Colonic mucosa (tissue), 4 donors: Measurements from ENCODE around the gene TH. TPM values are rescaled to one million over a fixed set of nuclear protein-coding genes. Genes with fewer than 3 reads are reported as not detected.

Experiments
- DNase-seq: peaks from one replicate; pipeline ENCODE4 v3.0.0-alpha.2; 2020
- H3K27ac ChIP-seq: fragments of 200-600 bp; one replicate; pipeline ENCODE4 v1.8.0; 2021
- H3K27me3 ChIP-seq: fragments of 200-600 bp; one replicate; pipeline ENCODE4 v1.8.0; 2021
- H3K36me3 ChIP-seq: fragments of 200-600 bp; one replicate; pipeline ENCODE4 v1.8.0; 2021
- H3K4me1 ChIP-seq: fragments of 200-600 bp; one replicate; pipeline ENCODE4 v1.8.0; 2021; ENCODE audit warnings: mild to moderate bottlenecking
- H3K4me3 ChIP-seq: fragments of 200-600 bp; one replicate; pipeline ENCODE4 v1.8.0; 2021
- H3K9ac ChIP-seq, 2 donors: one replicate each; pipeline ENCODE4 v1.7.0; 2013; ENCODE audit warnings: control low read depth in 2 of 2, low read depth in 2 of 2, low read length in 2 of 2
- H3K9me3 ChIP-seq: fragments of 200-600 bp; one replicate; pipeline ENCODE4 v1.8.0; 2021
- CTCF ChIP-seq: fragments of 200-600 bp; IDR thresholded peaks from one replicate; pipeline ENCODE4 v1.8.0; 2022; ENCODE audit warnings: antibody characterized with exemption, mild to moderate bottlenecking
- intact Hi-C: fragments of 100-400 bp; cut with DNase I; formaldehyde crosslinking; loops from one replicate; pipeline ENCODE4 v1.14.1; 2022
- total RNA-seq, 2 donors: library from RNA; stranded (reverse); fragmentation: NEBNext Ultra II Directional in 1 of 2; extraction: Animal tissue kit (Norgen Biotek cat#: 25700) in 1 of 2; gene quantifications; one replicate each; pipeline ENCODE4 v1.2.1, GENCODE V29; 2021
- donor health status: healthy.
- donor health status: DM: no; HTN: no; CAD: no.
- donor health status: DM: no; HTN: no; CAD: no.

The TH gene
- total RNA-seq, 2 donors from 2014 or later = 0.15 TPM; not detected in 1

- TF ChIP-seq CTCF = no peak
- H3K4me1 ChIP-seq = no peaks in the 10 kb centered on the region
- H3K4me3 ChIP-seq = no peak overlapping the region
- DNase-seq = no peak
- no peaks in the 10 kb centered on the region for H3K36me3 ChIP-seq
- H3K27ac ChIP-seq = no peak overlapping the region
- H3K9ac ChIP-seq = no peak overlapping the region
- intact Hi-C loops = no loop called here
- no peaks in the 10 kb centered on the region for H3K9me3 ChIP-seq
- H3K27me3 ChIP-seq = no peaks in the 10 kb centered on the region
Observed at GRCh38 chr11:2122907-2123627, 48.5 kb downstream of the TH start.

DNA sequence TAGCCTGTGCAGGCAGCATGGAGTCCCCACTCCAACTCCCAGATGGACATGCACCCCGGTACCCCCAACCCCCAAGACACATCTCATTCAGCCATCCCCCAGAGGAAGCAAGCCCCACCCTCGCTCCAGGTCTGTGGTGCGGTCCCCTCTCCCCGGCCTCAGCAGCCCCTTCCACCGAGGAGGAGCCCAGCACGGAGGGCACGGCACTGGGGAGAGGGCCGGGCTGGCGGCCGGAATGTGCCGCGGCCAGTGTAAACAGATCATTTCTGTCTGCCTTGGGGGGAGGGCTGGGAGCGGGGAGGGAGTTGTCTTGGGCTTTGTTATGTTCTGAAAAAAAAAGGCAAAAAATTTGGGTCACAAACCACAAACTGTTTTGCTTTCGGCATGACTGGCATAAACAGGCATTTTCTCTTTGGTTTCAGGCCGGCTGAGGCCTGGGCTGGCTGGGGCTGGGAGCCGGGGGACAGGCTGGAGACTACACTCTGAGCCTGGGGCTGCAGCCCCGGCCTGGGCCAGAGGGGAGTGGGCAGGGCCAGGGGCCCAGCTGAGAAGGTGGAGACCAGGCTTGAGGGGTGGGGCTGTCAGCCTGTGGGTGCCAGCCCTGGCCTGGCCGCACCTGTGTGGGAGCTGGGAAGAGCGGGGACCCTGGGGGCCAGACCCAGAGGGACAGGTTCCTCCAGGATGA lies 49.3 kb downstream of the TH start:
- no peak overlapping the region for H3K4me3 ChIP-seq
- no peaks in the 10 kb centered on the region for H3K4me1 ChIP-seq
- no peaks in the 10 kb centered on the region for H3K9me3 ChIP-seq
- no peak for TF ChIP-seq CTCF
- no peaks in the 10 kb centered on the region for H3K36me3 ChIP-seq
- intact Hi-C loops = no loop called here
- H3K9ac ChIP-seq = no peak overlapping the region
- DNase-seq = no peak
- H3K27me3 ChIP-seq = no peaks in the 10 kb centered on the region
- H3K27ac ChIP-seq = no peak overlapping the region

- intact Hi-C loops = no loop called here
- H3K4me3 ChIP-seq = no peak overlapping the region
- no peaks in the 10 kb centered on the region for H3K36me3 ChIP-seq
- DNase-seq = no peak
- H3K27ac ChIP-seq = no peak overlapping the region
- H3K4me1 ChIP-seq = no peaks in the 10 kb centered on the region
- no peak for TF ChIP-seq CTCF
- H3K9me3 ChIP-seq = no peaks in the 10 kb centered on the region
- no peaks in the 10 kb centered on the region for H3K27me3 ChIP-seq
- no peak overlapping the region for H3K9ac ChIP-seq
Observed at GRCh38 chr11:2121227-2122130, 50.1 kb downstream of the TH start.

DNA sequence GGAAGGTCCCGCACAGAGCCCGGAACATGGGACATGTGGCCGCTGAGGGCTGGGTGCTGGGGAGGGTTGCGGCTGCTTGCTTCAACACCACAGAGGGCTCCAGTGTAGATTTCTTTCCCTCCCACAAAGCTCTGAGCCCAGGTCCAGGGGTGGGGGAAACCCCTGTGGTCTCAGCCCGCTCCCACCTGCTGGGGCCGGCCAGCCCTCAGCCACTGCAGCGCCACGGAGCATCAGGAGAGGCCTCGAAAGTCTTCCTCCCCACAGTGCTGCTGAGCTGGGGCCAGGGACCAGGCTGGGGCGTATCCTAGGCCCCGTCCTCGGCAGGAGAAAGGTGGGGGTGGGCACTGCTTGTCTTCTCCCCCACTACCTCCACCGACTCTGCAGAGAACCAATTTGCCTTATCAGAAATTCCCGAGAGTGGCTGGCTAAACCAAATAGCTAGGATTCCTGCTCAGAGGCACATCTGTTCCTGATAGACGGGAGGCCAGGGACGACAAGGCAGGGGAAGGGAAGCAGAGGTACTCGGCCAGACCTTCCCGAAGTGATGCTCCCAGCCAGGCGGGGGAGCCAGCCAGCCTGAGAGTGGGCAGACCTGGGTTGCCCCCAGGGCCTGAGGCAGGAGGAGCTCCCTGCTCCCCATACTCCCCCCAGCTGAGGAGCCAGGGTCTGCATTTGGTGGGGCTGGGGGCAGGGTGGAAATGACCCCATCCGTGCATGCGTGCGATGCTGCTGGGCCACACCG lies 51.1 kb downstream of the TH start:
- intact Hi-C loops = no loop called here
- Histone ChIP-seq H3K4me3 (no peak overlapping the region), H3K9me3 (no peaks in the 10 kb centered on the region), H3K9ac (no peak overlapping the region), H3K36me3 (no peaks in the 10 kb centered on the region), H3K27me3 (no peaks in the 10 kb centered on the region), H3K4me1 (no peaks in the 10 kb centered on the region), H3K27ac (no peak overlapping the region)
- no peak for TF ChIP-seq CTCF
- DNase-seq = no peak

DNA sequence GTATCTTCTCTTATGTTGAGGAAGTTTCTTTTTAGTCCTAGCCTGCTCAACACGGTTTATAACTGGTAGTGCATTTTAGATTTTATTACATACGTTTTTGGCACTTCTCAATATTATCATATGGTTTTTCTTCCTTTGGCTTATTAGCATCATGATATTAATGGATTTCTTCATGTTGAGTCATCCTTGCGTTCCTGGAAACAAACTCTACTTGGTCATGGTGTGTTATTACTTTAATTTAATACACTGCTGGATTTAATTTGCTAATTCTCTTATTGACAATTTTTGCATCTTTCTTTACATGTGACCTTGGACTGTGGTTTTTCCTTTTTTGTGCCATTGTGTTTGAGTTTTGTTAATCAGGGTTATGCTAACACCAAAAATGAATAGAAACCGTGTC lies 52.9 kb downstream of the TH start:
- H3K9me3 ChIP-seq = no peaks in the 10 kb centered on the region
- H3K4me3 ChIP-seq = no peak overlapping the region
- H3K9ac ChIP-seq = no peak overlapping the region
- no peak overlapping the region for H3K27ac ChIP-seq
- no peaks in the 10 kb centered on the region for H3K27me3 ChIP-seq
- DNase-seq = no peak
- no peaks in the 10 kb centered on the region for H3K4me1 ChIP-seq
- H3K36me3 ChIP-seq = no peaks in the 10 kb centered on the region
- no peak for TF ChIP-seq CTCF
- intact Hi-C loops = no loop called here
